ENCODE measurements around the gene RTEL1.
"Not testable (repeated sequence)": the region's sequence is repeated elsewhere in the genome, so short reads cannot be mapped to it uniquely, and the experiment has no call there.

The RTEL1 gene

GRCh38 chr20:63627129-63627750, 30.9 kb upstream of the RTEL1 start:
- TF ChIP-seq EZH2 (IDR thresholded peaks at IDR 0.05; ENCODE audit: borderline replicate concordance, low read depth, low read length, severe bottlenecking): no peak
- H3K9me3 ChIP-seq (ENCODE audit: insufficient read depth, low read length, severe bottlenecking): no peaks in the 10 kb centered on the region
- peaks cover 41% of the 10 kb centered on the region for H3K4me1 ChIP-seq (ENCODE audit: insufficient read depth, low read length)
- DNase-seq: peak; percentile 95
- H3K79me2 ChIP-seq (ENCODE audit: insufficient read depth, low read length): peaks cover 62% of the 10 kb centered on the region
- no peaks in the 10 kb centered on the region for H3K27me3 ChIP-seq (ENCODE audit: insufficient read depth, low read length, poor library complexity)
- H3K36me3 ChIP-seq (ENCODE audit: insufficient read depth, low read length): peaks cover 17% of the 10 kb centered on the region; the same call in 1 of the 2 replicates
- peak; percentile 64 for ATAC-seq (ENCODE audit: insufficient read depth, low read depth)
- peak overlapping the region; percentile 70 for H3K4me2 ChIP-seq (ENCODE audit: insufficient read depth, low read length)
- H2AFZ ChIP-seq (ENCODE audit: low read depth, low read length): peak overlapping the region; percentile 99
- H3K4me3 ChIP-seq (ENCODE audit: low read depth in 1 of 2, low read length in 2 of 2): peak overlapping the region; percentile 100
- peaks cover 5% of the 10 kb centered on the region; the same call in 1 of the 2 replicates for H4K20me1 ChIP-seq (ENCODE audit: insufficient read depth, low read length)
- peak overlapping the region; percentile 99 for H3K9ac ChIP-seq (ENCODE audit: low read depth, low read length)
- peak overlapping the region; percentile 99 for H3K27ac ChIP-seq (ENCODE audit: low read length)

- ATAC-seq (ENCODE audit: insufficient read depth, low read depth): peak; percentile 42
- H3K4me1 ChIP-seq (ENCODE audit: insufficient read depth, low read length): peaks cover 35% of the 10 kb centered on the region
- H3K27me3 ChIP-seq (ENCODE audit: insufficient read depth, low read length, poor library complexity): no peaks in the 10 kb centered on the region
- peaks cover 56% of the 10 kb centered on the region for H3K79me2 ChIP-seq (ENCODE audit: insufficient read depth, low read length)
- H3K9me3 ChIP-seq (ENCODE audit: insufficient read depth, low read length, severe bottlenecking): no peaks in the 10 kb centered on the region
- H3K4me2 ChIP-seq (ENCODE audit: insufficient read depth, low read length): peak overlapping the region; percentile 70
- H4K20me1 ChIP-seq (ENCODE audit: insufficient read depth, low read length): no peaks in the 10 kb centered on the region
- H2AFZ ChIP-seq (ENCODE audit: low read depth, low read length): peak overlapping the region; percentile 99
- H3K4me3 ChIP-seq (ENCODE audit: low read depth in 1 of 2, low read length in 2 of 2): peak overlapping the region; percentile 100
- TF ChIP-seq EZH2 (IDR thresholded peaks at IDR 0.05; ENCODE audit: borderline replicate concordance, low read depth, low read length, severe bottlenecking) (no peak), CTCF (IDR thresholded peaks at IDR 0.05; ENCODE audit: borderline replicate concordance, extremely low read depth, low read length, poor library complexity, severe bottlenecking) (no peak)
- H3K9ac ChIP-seq (ENCODE audit: low read depth, low read length): peak overlapping the region; percentile 99
- peak overlapping the region; percentile 99 for H3K27ac ChIP-seq (ENCODE audit: low read length)
- peaks cover 12% of the 10 kb centered on the region; the same call in 1 of the 2 replicates for H3K36me3 ChIP-seq (ENCODE audit: insufficient read depth, low read length)
- no peak for DNase-seq
Measured at GRCh38 chr20:63627751-63628245, 30.3 kb upstream of the RTEL1 start.

GRCh38 chr20:63628246-63628975, 29.7 kb upstream of the RTEL1 start:
- Histone ChIP-seq H3K4me2 (ENCODE audit: insufficient read depth, low read length) (peak overlapping the region; percentile 70), H3K4me3 (ENCODE audit: low read depth in 1 of 2, low read length in 2 of 2) (peak overlapping the region; percentile 100), H4K20me1 (ENCODE audit: insufficient read depth, low read length) (no peaks in the 10 kb centered on the region), H3K27me3 (ENCODE audit: insufficient read depth, low read length, poor library complexity) (no peaks in the 10 kb centered on the region), H3K4me1 (ENCODE audit: insufficient read depth, low read length) (peaks cover 34% of the 10 kb centered on the region), H3K36me3 (ENCODE audit: insufficient read depth, low read length) (peaks cover 6% of the 10 kb centered on the region; the same call in 1 of the 2 replicates), H3K9ac (ENCODE audit: low read depth, low read length) (peak overlapping the region; percentile 99), H3K9me3 (ENCODE audit: insufficient read depth, low read length, severe bottlenecking) (no peaks in the 10 kb centered on the region), H3K79me2 (ENCODE audit: insufficient read depth, low read length) (peaks cover 50% of the 10 kb centered on the region), H2AFZ (ENCODE audit: low read depth, low read length) (peak overlapping the region; percentile 71), H3K27ac (ENCODE audit: low read length) (peak overlapping the region; percentile 99)
- ATAC-seq (ENCODE audit: insufficient read depth, low read depth) (peak; percentile 84), DNase-seq (peak; percentile 90)
- TF ChIP-seq CTCF (IDR thresholded peaks at IDR 0.05; ENCODE audit: borderline replicate concordance, extremely low read depth, low read length, poor library complexity, severe bottlenecking) (no peak), EZH2 (IDR thresholded peaks at IDR 0.05; ENCODE audit: borderline replicate concordance, low read depth, low read length, severe bottlenecking) (no peak)

GRCh38 chr20:63630956-63631355, 27.2 kb upstream of the RTEL1 start:
- ATAC-seq (ENCODE audit: insufficient read depth, low read depth): not testable (repeated sequence)

GRCh38 chr20:63631426-63631825, 26.7 kb upstream of the RTEL1 start:
- H3K4me2 ChIP-seq (ENCODE audit: insufficient read depth, low read length); H3K27me3 ChIP-seq (ENCODE audit: insufficient read depth, low read length, poor library complexity); H3K9ac ChIP-seq (ENCODE audit: low read depth, low read length); ATAC-seq (ENCODE audit: insufficient read depth, low read depth); H3K27ac ChIP-seq (ENCODE audit: low read length); H3K4me3 ChIP-seq (ENCODE audit: low read depth in 1 of 2, low read length in 2 of 2); H2AFZ ChIP-seq (ENCODE audit: low read depth, low read length); H3K36me3 ChIP-seq (ENCODE audit: insufficient read depth, low read length); H4K20me1 ChIP-seq (ENCODE audit: insufficient read depth, low read length); DNase-seq; H3K9me3 ChIP-seq (ENCODE audit: insufficient read depth, low read length, severe bottlenecking): not testable (repeated sequence)
- Histone ChIP-seq H3K4me1 (ENCODE audit: insufficient read depth, low read length) (peaks cover 41% of the 10 kb centered on the region), H3K79me2 (ENCODE audit: insufficient read depth, low read length) (peaks cover 21% of the 10 kb centered on the region)

More at GRCh38 chr20:63630956-63631355, 27.2 kb upstream of the RTEL1 start:
- H4K20me1 ChIP-seq (ENCODE audit: insufficient read depth, low read length); H2AFZ ChIP-seq (ENCODE audit: low read depth, low read length); H3K27ac ChIP-seq (ENCODE audit: low read length); H3K4me3 ChIP-seq (ENCODE audit: low read depth in 1 of 2, low read length in 2 of 2); H3K27me3 ChIP-seq (ENCODE audit: insufficient read depth, low read length, poor library complexity); DNase-seq; H3K4me2 ChIP-seq (ENCODE audit: insufficient read depth, low read length); H3K9me3 ChIP-seq (ENCODE audit: insufficient read depth, low read length, severe bottlenecking); H3K36me3 ChIP-seq (ENCODE audit: insufficient read depth, low read length); H3K9ac ChIP-seq (ENCODE audit: low read depth, low read length): not testable (repeated sequence)
- peaks cover 42% of the 10 kb centered on the region for H3K4me1 ChIP-seq (ENCODE audit: insufficient read depth, low read length)
- peaks cover 26% of the 10 kb centered on the region for H3K79me2 ChIP-seq (ENCODE audit: insufficient read depth, low read length)

Measured in DND-41 (cell line).